Glutamatergic neuron (in vitro differentiated cells): ENCODE measurements around the gene DSG3. TPM values are rescaled to one million over a fixed set of nuclear protein-coding genes. Genes with fewer than 3 reads are reported as not detected.
"Not testable (repeated sequence)": the region's sequence is repeated elsewhere in the genome, so short reads cannot be mapped to it uniquely, and the experiment has no call there.

ENCODE experiments used
- DNase-seq: peaks from one replicate; pipeline ENCODE4 v3.0.0; 2022
- H3K27ac Mint-ChIP-seq: one replicate; pipeline ENCODE4 v1.8.0; 2020; ENCODE audit warnings: mild to moderate bottlenecking, mixed read lengths, inconsistent platforms; ENCODE audit not compliant: unreplicated experiment
- H3K27me3 Mint-ChIP-seq: one replicate; pipeline ENCODE4 v1.8.0; 2020; ENCODE audit warnings: mild to moderate bottlenecking, moderate library complexity, mixed read lengths, inconsistent platforms; ENCODE audit not compliant: unreplicated experiment
- H3K36me3 Mint-ChIP-seq: one replicate; pipeline ENCODE4 v1.8.0; 2020; ENCODE audit warnings: mild to moderate bottlenecking, mixed read lengths, inconsistent platforms; ENCODE audit not compliant: unreplicated experiment
- H3K4me1 Mint-ChIP-seq: one replicate; pipeline ENCODE4 v1.8.0; 2020; ENCODE audit warnings: mild to moderate bottlenecking, low read depth, mixed read lengths, inconsistent platforms; ENCODE audit not compliant: unreplicated experiment
- H3K4me3 Mint-ChIP-seq: one replicate; pipeline ENCODE4 v1.8.0; 2020; ENCODE audit warnings: mild to moderate bottlenecking, mixed read lengths, inconsistent platforms; ENCODE audit not compliant: unreplicated experiment
- H3K9me3 Mint-ChIP-seq: one replicate; pipeline ENCODE4 v1.8.0; 2020; ENCODE audit warnings: mild to moderate bottlenecking, moderate library complexity, mixed read lengths, inconsistent platforms; ENCODE audit not compliant: unreplicated experiment
- CTCF ChIP-seq: fragments of 200-600 bp; sonication (generic); IDR thresholded peaks from one replicate; pipeline ENCODE4 v1.5.0; 2021; ENCODE audit not compliant: partially characterized antibody, unreplicated experiment
- total RNA-seq: library from RNA; stranded (reverse); fragmentation: NEBNext Ultra II Directional; extraction: Animal tissue kit (Norgen Biotek cat#: 25700); gene quantifications from one replicate; pipeline ENCODE4 v1.2.1, GENCODE V29; 2021; ENCODE audit not compliant: unreplicated experiment

DSG3 gene
- total RNA-seq, 1 donor from 2014 or later: not detected

GRCh38 chr18:31504455-31505147 lies 57.1 kb downstream of the DSG3 start:
- Mint-ChIP-seq H3K4me3 (no peak overlapping the region), H3K4me1 (no peaks in the 10 kb centered on the region), H3K36me3 (no peaks in the 10 kb centered on the region), H3K27ac (no peak overlapping the region), H3K9me3 (no peaks in the 10 kb centered on the region), H3K27me3 (no peaks in the 10 kb centered on the region)
- DNase-seq: no peak
- TF ChIP-seq CTCF: no peak

- Mint-ChIP-seq H3K4me1 (no peaks in the 10 kb centered on the region), H3K27me3 (no peaks in the 10 kb centered on the region), H3K9me3 (no peaks in the 10 kb centered on the region), H3K4me3 (no peak overlapping the region), H3K27ac (no peak overlapping the region), H3K36me3 (no peaks in the 10 kb centered on the region)
- no peak for TF ChIP-seq CTCF
- DNase-seq: no peak
Measured at GRCh38 chr18:31505156-31505555, 57.6 kb downstream of the DSG3 start.

GRCh38 chr18:31506024-31506742 lies 58.6 kb downstream of the DSG3 start:
- H3K9me3 Mint-ChIP-seq: no peaks in the 10 kb centered on the region
- no peak for TF ChIP-seq CTCF
- H3K27me3 Mint-ChIP-seq: no peaks in the 10 kb centered on the region
- no peak overlapping the region for H3K4me3 Mint-ChIP-seq
- no peaks in the 10 kb centered on the region for H3K4me1 Mint-ChIP-seq
- no peak for DNase-seq
- H3K27ac Mint-ChIP-seq: no peak overlapping the region
- H3K36me3 Mint-ChIP-seq: no peaks in the 10 kb centered on the region

GRCh38 chr18:31507124-31507523 lies 59.6 kb downstream of the DSG3 start:
- H3K9me3 Mint-ChIP-seq, H3K27ac Mint-ChIP-seq, H3K36me3 Mint-ChIP-seq, H3K4me1 Mint-ChIP-seq, H3K4me3 Mint-ChIP-seq, H3K27me3 Mint-ChIP-seq, DNase-seq: not testable (repeated sequence)

GRCh38 chr18:31508781-31509180 lies 61.2 kb downstream of the DSG3 start:
- no peak for TF ChIP-seq CTCF
- Mint-ChIP-seq H3K4me3 (no peak overlapping the region), H3K36me3 (no peaks in the 10 kb centered on the region), H3K27me3 (no peaks in the 10 kb centered on the region), H3K27ac (no peak overlapping the region), H3K4me1 (peaks cover 19% of the 10 kb centered on the region), H3K9me3 (no peaks in the 10 kb centered on the region)
- DNase-seq: no peak
